GM12878 (cell line): Measurements from ENCODE around the gene CNN3. TPM values are rescaled to one million over a fixed set of nuclear protein-coding genes. Genes with fewer than 3 reads are reported as not detected.

ENCODE experiments used
- ATAC-seq: fragments of 200-7000 bp; cut with Tn5 transposase; 3 replicates; pipeline ENCODE4 v1.9.1; 2020; ENCODE audit warnings: mild to moderate bottlenecking, moderate library complexity
- BruUV-seq: library from RNA; stranded (reverse); fragments of 400-500 nt; replicated peaks from 2 replicates; lab custom pipeline; 2021; lab: Mats Ljungman, UMichigan
- CTCF ChIA-PET: fragments of 300-600 bp; sonication (Branson Sonifier 250); formaldehyde crosslinking; extraction: SDS; loops from one replicate; lab custom pipeline; 2021; ENCODE audit warnings: inconsistent platforms; lab: Yijun Ruan, JAX
- POLR2A ChIA-PET: fragments of 350-600 bp; formaldehyde crosslinking; extraction: SDS; loops from one replicate; lab custom pipeline; 2021; ENCODE audit warnings: inconsistent platforms; lab: Charles Lee
- RAD21 ChIA-PET: fragments of 300-600 bp; sonication (Branson Sonifier 250); formaldehyde crosslinking; loops from one replicate; lab custom pipeline; 2023; ENCODE audit warnings: antibody characterized with exemption; ENCODE audit not compliant: unreplicated experiment; lab: Charles Lee
- SMC1A ChIA-PET: fragments of 300-600 bp; sonication (Branson Sonifier 250); formaldehyde crosslinking; loops from one replicate; lab custom pipeline; 2023; ENCODE audit not compliant: unreplicated experiment, uncharacterized antibody; lab: Charles Lee
- DNase-seq: peaks from one replicate; pipeline ENCODE4 v3.0.0-alpha.2; 2011; ENCODE audit warnings: low read depth, low spot score
- FAIRE-seq: peaks from 3 replicates; lab custom pipeline; 2011; peaks lifted over from hg19 to GRCh38; lab: Jason Lieb, UNC
- H2AFZ ChIP-seq: 2 replicates; pipeline ENCODE4 v1.6.0; 2011; ENCODE audit warnings: low read depth, low read length, control low read depth; ENCODE audit not compliant: control insufficient read depth
- H3K27ac ChIP-seq: 2 replicates; pipeline ENCODE4 v1.5.1; 2011; ENCODE audit warnings: control low read depth; ENCODE audit not compliant: control insufficient read depth, insufficient read depth
- H3K27me3 ChIP-seq, 2 experiments: replicated peaks in 1 of 2; 2 replicates each; pipeline versions ENCODE4 v1.6.0 to v1.6.1; 2011; ENCODE audit warnings: low read length in 1 of 2; ENCODE audit not compliant: control insufficient read depth in 2 of 2, insufficient read depth in 2 of 2
- H3K36me3 ChIP-seq, 2 experiments: 2 replicates each; pipeline ENCODE4 v1.5.1; 2011; ENCODE audit warnings: low read length in 1 of 2; ENCODE audit not compliant: control insufficient read depth in 2 of 2, insufficient read depth in 2 of 2
- H3K4me1 ChIP-seq: 2 replicates; pipeline ENCODE4 v1.6.1; 2011; ENCODE audit warnings: mild to moderate bottlenecking, low read length, moderate library complexity, mixed read lengths; ENCODE audit not compliant: control insufficient read depth, insufficient read depth
- H3K4me2 ChIP-seq: 2 replicates; pipeline ENCODE4 v1.6.0; 2011; ENCODE audit warnings: control low read depth; ENCODE audit not compliant: control insufficient read depth, insufficient read depth
- H3K4me3 ChIP-seq: fragments of 200-600 bp; sonication (generic); 2 replicates; pipeline ENCODE4 v1.5.1; 2016
- H3K79me2 ChIP-seq: 2 replicates; pipeline ENCODE4 v1.6.0; 2011; ENCODE audit warnings: low read length; ENCODE audit not compliant: control insufficient read depth, insufficient read depth
- H3K9ac ChIP-seq: 2 replicates; pipeline ENCODE4 v1.8.0; 2011; ENCODE audit warnings: low read length, control low read depth, mixed read lengths; ENCODE audit not compliant: control insufficient read depth, insufficient read depth
- H3K9me3 ChIP-seq: replicated peaks from 3 replicates; pipeline ENCODE4 v1.5.1; 2011; ENCODE audit warnings: mild to moderate bottlenecking, low read length; ENCODE audit not compliant: control insufficient read depth, insufficient read depth
- H4K20me1 ChIP-seq: 2 replicates; pipeline ENCODE4 v1.6.0; 2011; ENCODE audit not compliant: control insufficient read depth, insufficient read depth
- BACH1 ChIP-seq: fragments of 450-650 bp; IDR thresholded peaks from 2 replicates; pipeline ENCODE4 v1.6.1; 2017; ENCODE audit warnings: mild to moderate bottlenecking, borderline replicate concordance
- CEBPZ ChIP-seq: fragments of 150-350 bp; IDR thresholded peaks from 2 replicates; pipeline ENCODE4 v1.6.1; 2016; ENCODE audit warnings: low read depth, low read length
- CHD2 ChIP-seq: IDR thresholded peaks from 2 replicates; pipeline ENCODE4 v1.6.1; 2011; ENCODE audit warnings: low read depth, low read length, improper control_type of control experiment, borderline replicate concordance
- DPF2 ChIP-seq: fragments of 450-650 bp; IDR thresholded peaks from 2 replicates; pipeline ENCODE4 v1.6.1; 2017; ENCODE audit warnings: mild to moderate bottlenecking
- EED ChIP-seq: sonication (generic); IDR thresholded peaks from 2 replicates; pipeline ENCODE4 v1.6.1; 2016; ENCODE audit warnings: antibody characterized with exemption, low read depth
- GABPA ChIP-seq: IDR thresholded peaks from 2 replicates; pipeline ENCODE4 v1.6.1; 2014; ENCODE audit warnings: antibody characterized with exemption, low read depth, mild to moderate bottlenecking, inconsistent platforms
- GATAD2B ChIP-seq: fragments of 450-650 bp; conservative IDR thresholded peaks from 2 replicates; pipeline ENCODE4 v1.6.1; 2017; ENCODE audit warnings: low read depth, mild to moderate bottlenecking, moderate library complexity
- JUND ChIP-seq: IDR thresholded peaks from 2 replicates; pipeline ENCODE4 v1.6.1; 2012; ENCODE audit warnings: low read depth, mild to moderate bottlenecking, low read length, improper control_type of control experiment, moderate library complexity
- MLLT1 ChIP-seq: fragments of 450-650 bp; IDR thresholded peaks from 2 replicates; pipeline ENCODE4 v1.6.1; 2016; ENCODE audit warnings: mild to moderate bottlenecking
- MTA3 ChIP-seq: IDR thresholded peaks from 2 replicates; pipeline ENCODE4 v1.6.1; 2012; ENCODE audit warnings: low read length, inconsistent platforms, borderline replicate concordance
- NRF1 ChIP-seq: conservative IDR thresholded peaks from 2 replicates; pipeline ENCODE4 v1.6.1; 2011; ENCODE audit warnings: mild to moderate bottlenecking, low read depth, low read length, improper control_type of control experiment
- RB1 ChIP-seq: fragments of 450-650 bp; formaldehyde crosslinking; IDR thresholded peaks from 2 replicates; pipeline ENCODE4 v1.6.1; 2017; ENCODE audit warnings: mild to moderate bottlenecking, borderline replicate concordance
- SIN3A ChIP-seq: IDR thresholded peaks from 2 replicates; pipeline ENCODE4 v1.6.1; 2012; ENCODE audit warnings: low read depth, low read length, improper control_type of control experiment
- SPI1 ChIP-seq: IDR thresholded peaks from 2 replicates; pipeline ENCODE4 v1.6.1; 2011; ENCODE audit warnings: low read depth, mild to moderate bottlenecking, low read length, moderate library complexity, borderline replicate concordance; ENCODE audit not compliant: insufficient read depth
- STAT3 ChIP-seq: IDR thresholded peaks from 2 replicates; pipeline ENCODE4 v1.6.1; 2011; ENCODE audit warnings: low read depth, low read length, improper control_type of control experiment
- USF1 ChIP-seq: IDR thresholded peaks from 2 replicates; pipeline ENCODE4 v1.6.1; 2011; ENCODE audit warnings: borderline replicate concordance, low read depth, mild to moderate bottlenecking, moderate library complexity, mixed read lengths, low read length; ENCODE audit not compliant: insufficient read depth; ENCODE audit errors: extremely low read length
- YY1 ChIP-seq: IDR thresholded peaks from 2 replicates; pipeline ENCODE4 v1.6.1; 2011; ENCODE audit warnings: low read depth, mild to moderate bottlenecking, low read length
- WGBS: methylation state at CpG from one replicate; pipeline ENCODE4 v1.1.6; 2016; ENCODE audit warnings: low lambda C conversion rate; ENCODE audit not compliant: insufficient replicate concordance, insufficient coverage; ENCODE audit errors: missing lambda C conversion rate; 5-methylcytosine and 5-hydroxymethylcytosine counted together
- in situ Hi-C: fragments of 300-500 bp; cut with MboI; formaldehyde crosslinking; loops from 9 replicates; pipeline ENCODE4 v1.14.3; 2018; ENCODE audit warnings: mixed read lengths
- intact Hi-C: fragments of 100-400 bp; cut with micrococcal nuclease; formaldehyde crosslinking; loops from one replicate; pipeline ENCODE4 v1.14.2; 2022; ENCODE audit not compliant: unreplicated experiment
- polyA plus RNA-seq, 11 experiments: library from polyadenylated mRNA; depleted of rRNA in 4 of 11; unstranded in 6 of 11; stranded (reverse) in 5 of 11; fragments of >200 nt; fragmentation: Nextera tagmentation in 4 of 11; fragmentation: Illumina TruSeq in 1 of 11; extraction: Ambion mirVana in 4 of 11; extraction: Trizol in 1 of 11; gene quantifications; 1 replicate in 1 of 11; 2 replicates in 10 of 11; pipeline versions ENCODE4 v1.2.1 to v1.2.3, GENCODE V29; 2011 to 2016; ENCODE audit warnings: inconsistent platforms in 2 of 11, missing spikeins in 2 of 11, low read depth in 1 of 11
- total RNA-seq, 4 experiments: library from RNA; depleted of rRNA in 3 of 4; stranded (reverse); fragments of >200 nt in 3 of 4; fragmentation: Illumina TruSeq in 1 of 4; extraction: Trizol in 1 of 4; gene quantifications; 2 replicates each; pipeline versions ENCODE4 v1.2.1 to v1.2.3, GENCODE V29; 2013 to 2021

The CNN3 gene
- total and polyA plus RNA-seq, 10 of the 15 experiments (the other 5 are each of a cell fraction or from before 2014, with no cell fraction given) = 0.20 to 48.4 (median 34.3) TPM

- peak; percentile 64 for DNase-seq
- intact Hi-C loops = loop anchor here (10.0 kb wide), 1 partner anchor 272 kb away; the partner anchor contains the start of gene RWDD3
- Histone ChIP-seq H2AFZ (peak overlapping the region; percentile 88), H3K79me2 (no peaks in the 10 kb centered on the region), H3K4me2 (peak overlapping the region; percentile 81), H3K9me3 (no peaks in the 10 kb centered on the region), H3K27ac (peak overlapping the region; percentile 70), H3K4me3 (no peak overlapping the region; the same call in 1 of the 2 replicates), H4K20me1 (no peaks in the 10 kb centered on the region), H3K27me3 (no peaks in the 10 kb centered on the region), H3K36me3 (no peaks in the 10 kb centered on the region), H3K4me1 (no peaks in the 10 kb centered on the region; the same call in 1 of the 2 replicates), H3K9ac (peak overlapping the region; percentile 32; the same call in 1 of the 2 replicates)
- CTCF ChIA-PET = interaction anchor here (0.9 kb wide), 1 partner anchor 109 kb away, joined by 3 read pairs; no protein-coding TSS in a partner anchor
- RAD21 ChIA-PET = interaction anchor here (0.9 to 1.3 kb wide), 2 partner anchors 81 to 108 kb away, joined by 3 read pairs; no protein-coding TSS in a partner anchor
- FAIRE-seq = peak; percentile 96
- no TSS peak for BruUV-seq
- WGBS = under 1% methylated on average over 10 of the region's 10 CpGs
- in situ Hi-C loops = no loop called here
- SMC1A ChIA-PET = interaction anchor here (1.0 to 1.8 kb wide), 4 partner anchors 18 to 109 kb away, joined by 3 to 4 read pairs (median 3); no protein-coding TSS in a partner anchor
- POLR2A ChIA-PET = interaction anchor here (1.1 kb wide), 1 partner anchor 109 kb away, joined by 3 read pairs; no protein-coding TSS in a partner anchor
- peak; percentile 96 for ATAC-seq
- peak; percentile 91 for TF ChIP-seq SPI1
- TF ChIP-seq RB1 = no peak
- TF ChIP-seq YY1 = no peak
- no peak for TF ChIP-seq BACH1
- TF ChIP-seq GATAD2B = no peak
- TF ChIP-seq STAT3 = no peak
- TF ChIP-seq EED = peak; percentile 95
- no peak for TF ChIP-seq CEBPZ
- no peak for TF ChIP-seq MTA3
- TF ChIP-seq JUND = no peak
- TF ChIP-seq NRF1 = no peak
- no peak for TF ChIP-seq USF1
- peak; percentile 37; the same call in 1 of the 2 replicates for TF ChIP-seq MLLT1
- TF ChIP-seq DPF2 = peak; percentile 59; the same call in 1 of the 2 replicates
- TF ChIP-seq GABPA = no peak
- peak; percentile 42; the same call in 1 of the 2 replicates for TF ChIP-seq CHD2
- TF ChIP-seq SIN3A = no peak
Observed at GRCh38 chr1:94962409-94963265, 35.7 kb upstream of the CNN3 start.
